Mucosa of rectum (tissue), 2 donors: ENCODE measurements around the gene HAPLN2.
A peak's percentile ranks its signal among the peaks of the same experiment; 100 is the strongest.

Experiments used
- H3K27ac ChIP-seq, 2 donors: one replicate each; pipeline ENCODE4 v1.7.0; 2013; ENCODE audit warnings: inconsistent platforms in 2 of 2, low read depth in 2 of 2, low read length in 2 of 2
- H3K27me3 ChIP-seq, 2 donors: one replicate each; pipeline ENCODE4 v1.7.0; 2013; ENCODE audit warnings: low read length in 2 of 2; ENCODE audit not compliant: control insufficient read depth in 2 of 2, insufficient read depth in 2 of 2
- H3K36me3 ChIP-seq, 2 donors: one replicate each; pipeline ENCODE4 v1.7.0; 2013; ENCODE audit warnings: low read length in 2 of 2; ENCODE audit not compliant: control insufficient read depth in 2 of 2, insufficient read depth in 2 of 2
- H3K4me1 ChIP-seq, 2 donors: one replicate each; pipeline ENCODE4 v1.7.0; 2013; ENCODE audit warnings: low read length in 2 of 2, mild to moderate bottlenecking in 1 of 2; ENCODE audit not compliant: control insufficient read depth in 2 of 2, insufficient read depth in 2 of 2
- H3K4me3 ChIP-seq, 2 donors: one replicate each; pipeline ENCODE4 v1.7.0; 2013; ENCODE audit warnings: low read length in 2 of 2
- H3K9ac ChIP-seq, 2 donors: one replicate each; pipeline ENCODE4 v1.7.0; 2013; ENCODE audit warnings: low read length in 2 of 2, low read depth in 1 of 2, mild to moderate bottlenecking in 1 of 2
- H3K9me3 ChIP-seq, 2 donors: one replicate each; pipeline ENCODE4 v1.7.0; 2013; ENCODE audit warnings: low read length in 2 of 2; ENCODE audit not compliant: control insufficient read depth in 2 of 2
- donor health status: healthy.
- donor health status: Normal muscosa, but diverticular disease.

The HAPLN2 gene

DNA sequence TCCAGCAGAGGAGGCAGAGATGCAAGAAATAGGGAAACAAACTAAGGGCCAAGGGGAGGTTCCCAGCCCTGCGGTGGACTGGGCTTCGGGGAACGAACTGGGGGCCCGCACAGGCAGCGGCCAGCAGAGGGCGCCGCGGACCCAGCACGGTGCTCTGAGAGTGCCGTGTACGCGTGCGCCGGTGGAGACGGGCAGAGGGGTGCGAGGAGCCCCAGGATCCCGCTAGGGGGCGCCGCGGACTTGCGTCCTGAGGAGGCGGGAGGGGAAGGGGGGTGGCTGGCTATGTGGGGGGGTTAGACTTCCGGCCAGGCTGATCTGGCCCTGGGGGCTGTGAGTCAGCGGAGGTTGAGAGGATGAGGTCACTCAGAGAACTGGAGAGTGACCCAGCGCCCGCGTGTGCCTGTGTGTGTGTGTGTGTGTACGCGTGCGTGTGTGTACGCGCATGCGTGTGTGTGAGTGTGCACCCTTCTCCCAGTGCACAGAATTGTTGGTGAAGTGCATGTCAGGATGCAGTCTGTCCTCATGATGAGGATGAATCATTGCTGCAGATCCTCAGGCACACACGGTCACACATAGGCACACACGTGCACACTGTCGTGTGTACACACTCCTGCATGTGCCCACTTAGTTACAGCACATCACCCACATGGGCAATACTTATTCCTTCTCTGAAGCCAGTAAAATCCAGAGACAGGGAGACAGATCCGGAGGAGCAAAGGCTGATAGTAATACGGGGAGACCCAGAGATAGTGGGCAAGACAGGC, 41.0 kb downstream of the HAPLN2 start:
- Histone ChIP-seq H3K4me1 (peaks cover 56 to 57% of the 10 kb centered on the region in 2 donors), H3K36me3 (no peaks in the 10 kb centered on the region), H3K27ac (peak overlapping the region; percentile 78 to 80), H3K4me3 (peak overlapping the region; percentile 69 to 80), H3K9ac (peak overlapping the region; percentile 56 to 86), H3K27me3 (peaks cover 0 to 5% of the 10 kb centered on the region in 2 donors), H3K9me3 (no peaks in the 10 kb centered on the region)

DNA sequence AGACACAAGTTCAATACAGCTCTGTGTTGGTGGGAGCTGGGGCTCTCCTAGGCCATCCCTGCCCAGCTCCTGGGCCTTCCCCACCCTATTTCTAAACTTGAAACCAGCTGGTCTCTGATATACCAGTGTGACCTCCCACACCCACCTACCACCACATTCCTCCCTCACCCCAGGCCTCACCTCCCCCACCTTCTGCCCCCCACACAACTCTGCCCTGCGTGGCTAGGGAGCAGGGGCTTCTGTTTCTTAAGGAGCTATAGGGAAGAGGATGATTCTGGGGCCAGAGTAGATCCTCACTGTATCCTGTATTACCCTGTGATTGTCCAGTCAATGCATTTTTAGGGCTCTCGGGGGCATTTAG, 41.5 kb downstream of the HAPLN2 start:
- Histone ChIP-seq H3K36me3 (no peaks in the 10 kb centered on the region), H3K9ac (peak overlapping the region; percentile 52 to 86), H3K4me1 (peaks cover 62 to 63% of the 10 kb centered on the region in 2 donors), H3K27ac (peak overlapping the region; percentile 78 to 80), H3K4me3 (peak overlapping the region; percentile 69 to 80), H3K27me3 (peaks cover 0 to 5% of the 10 kb centered on the region in 2 donors), H3K9me3 (no peaks in the 10 kb centered on the region)

DNA sequence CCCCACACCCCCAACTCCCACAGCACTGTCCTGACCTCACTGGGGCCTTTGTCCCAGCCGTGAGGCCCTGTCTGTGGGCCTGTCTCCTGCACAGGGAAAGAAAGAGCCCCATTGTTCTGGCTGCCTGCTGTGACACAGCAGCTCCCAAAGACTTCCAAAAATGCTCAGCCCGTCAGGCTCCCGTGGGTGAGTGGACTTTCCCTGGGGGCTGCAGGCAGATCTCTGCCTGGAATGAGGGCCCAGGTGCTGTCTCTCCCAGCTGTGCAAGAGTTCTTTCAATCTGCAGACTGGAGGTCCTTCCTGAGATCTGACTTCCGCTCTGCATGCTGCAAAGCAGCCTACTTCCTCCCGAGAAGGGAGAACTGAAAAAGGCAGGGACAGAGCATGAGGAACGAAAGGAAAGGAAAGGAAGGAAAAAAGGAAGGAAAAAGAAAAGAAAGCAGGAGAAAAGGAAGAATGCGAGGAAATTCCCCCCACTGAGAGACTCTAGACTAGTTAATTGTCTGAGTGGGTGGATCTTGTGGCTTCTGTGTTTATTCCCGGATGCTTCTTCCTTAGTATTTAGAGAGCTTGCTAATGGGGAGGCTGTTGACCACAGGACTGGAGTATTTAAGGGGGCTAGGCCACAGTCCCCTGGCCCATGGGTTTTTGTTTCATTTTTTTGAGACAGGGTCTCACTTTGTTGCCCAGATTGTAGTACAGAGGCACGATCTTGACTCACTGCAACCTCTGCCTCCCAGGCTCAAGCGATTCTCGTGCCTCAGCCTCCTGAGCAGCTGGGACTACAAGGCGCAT, 43.0 kb downstream of the HAPLN2 start:
- Histone ChIP-seq H3K36me3 (no peaks in the 10 kb centered on the region), H3K4me1 (peaks cover 56 to 60% of the 10 kb centered on the region in 2 donors), H3K27ac (peak overlapping the region; percentile 45 to 80), H3K9ac (no peak overlapping the region), H3K4me3 (peak overlapping the region in 1 of 2 donors; percentile 15), H3K27me3 (no peaks in the 10 kb centered on the region), H3K9me3 (no peaks in the 10 kb centered on the region)

DNA sequence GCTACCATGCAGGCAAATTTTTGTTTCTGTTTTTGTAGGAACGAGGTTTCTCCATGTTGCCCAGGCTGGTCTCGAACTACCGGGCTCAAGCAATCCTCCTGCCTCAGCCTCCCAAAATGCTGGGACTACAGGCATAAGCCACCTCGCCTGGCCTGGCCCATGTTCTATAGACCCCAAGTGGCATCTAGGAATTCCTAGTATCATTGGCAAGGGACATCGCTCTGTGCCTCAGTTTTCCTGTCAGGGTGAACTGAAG, 43.5 kb downstream of the HAPLN2 start:
- peak overlapping the region; percentile 45 to 80 for H3K27ac ChIP-seq
- H3K4me1 ChIP-seq, result peaks cover 56 to 58% of the 10 kb centered on the region in 2 donors
- H3K9ac ChIP-seq, result no peak overlapping the region
- no peaks in the 10 kb centered on the region for H3K9me3 ChIP-seq
- H3K36me3 ChIP-seq, result no peaks in the 10 kb centered on the region
- H3K27me3 ChIP-seq, result no peaks in the 10 kb centered on the region
- no peak overlapping the region for H3K4me3 ChIP-seq

DNA sequence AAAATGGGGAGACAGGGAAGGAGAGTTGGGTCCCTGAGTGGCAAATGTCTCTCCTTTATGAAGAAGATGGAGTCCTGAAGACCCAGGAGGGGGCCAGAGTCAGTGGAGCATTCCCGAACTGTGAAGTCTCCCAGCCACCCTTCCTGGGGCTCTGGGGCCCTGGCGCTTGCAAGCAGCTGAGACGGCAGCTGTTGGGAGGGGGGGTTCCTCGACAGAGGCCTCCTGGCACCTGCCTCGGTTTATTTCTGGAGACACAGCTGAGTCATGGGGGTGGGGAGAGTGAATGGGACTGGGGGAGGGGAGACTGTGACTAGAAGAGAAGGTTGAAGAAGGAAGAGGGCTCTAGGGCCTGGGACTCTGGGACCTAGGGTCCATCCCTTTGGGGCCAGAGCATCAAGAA, 44.0 kb downstream of the HAPLN2 start:
- Histone ChIP-seq H3K27ac (peak overlapping the region; percentile 45 to 80), H3K4me3 (no peak overlapping the region), H3K27me3 (no peaks in the 10 kb centered on the region), H3K4me1 (peaks cover 59% of the 10 kb centered on the region in 2 donors), H3K9me3 (no peaks in the 10 kb centered on the region), H3K9ac (no peak overlapping the region), H3K36me3 (no peaks in the 10 kb centered on the region)

DNA sequence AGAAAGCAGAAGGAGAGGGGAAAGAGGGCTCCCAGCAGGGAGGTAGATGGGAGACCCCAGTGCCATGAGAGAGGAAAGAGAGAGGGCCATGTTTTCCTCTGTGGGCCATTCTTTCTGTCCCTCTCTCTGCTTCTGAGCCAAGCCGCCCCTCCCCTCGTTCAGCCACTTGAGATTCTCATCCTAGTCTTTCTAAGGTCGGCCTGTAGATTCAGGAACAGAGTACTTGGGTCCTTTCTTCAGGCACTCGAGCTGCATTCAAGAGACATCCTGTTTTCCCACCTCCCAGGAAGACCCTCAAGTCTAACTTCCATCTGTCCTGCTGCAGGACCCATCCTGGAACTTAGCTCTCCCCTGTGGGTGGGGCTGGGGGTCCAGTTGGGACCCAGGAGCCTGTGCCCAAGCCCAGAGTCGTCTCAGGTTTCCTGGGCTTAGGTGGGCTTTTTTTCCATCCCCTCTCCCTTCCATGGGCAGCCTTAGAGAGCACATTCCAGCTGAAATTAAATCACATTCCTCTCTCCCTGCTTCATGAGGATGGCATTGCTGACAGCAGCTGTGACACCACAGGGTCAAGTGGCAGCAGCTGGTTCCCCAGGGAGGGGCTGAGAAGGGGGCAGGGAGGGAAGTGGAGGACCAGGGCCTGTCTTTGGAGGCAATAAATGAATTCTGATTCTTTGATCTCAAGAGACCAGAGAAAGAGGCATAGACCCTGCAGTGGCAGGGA, 45.0 kb downstream of the HAPLN2 start:
- H3K4me3 ChIP-seq, result no peak overlapping the region
- peak overlapping the region; percentile 49 to 80 for H3K27ac ChIP-seq
- H3K9me3 ChIP-seq, result no peaks in the 10 kb centered on the region
- no peaks in the 10 kb centered on the region for H3K27me3 ChIP-seq
- no peaks in the 10 kb centered on the region for H3K36me3 ChIP-seq
- peak overlapping the region; percentile 1 to 48 for H3K9ac ChIP-seq
- peaks cover 55 to 57% of the 10 kb centered on the region in 2 donors for H3K4me1 ChIP-seq

DNA sequence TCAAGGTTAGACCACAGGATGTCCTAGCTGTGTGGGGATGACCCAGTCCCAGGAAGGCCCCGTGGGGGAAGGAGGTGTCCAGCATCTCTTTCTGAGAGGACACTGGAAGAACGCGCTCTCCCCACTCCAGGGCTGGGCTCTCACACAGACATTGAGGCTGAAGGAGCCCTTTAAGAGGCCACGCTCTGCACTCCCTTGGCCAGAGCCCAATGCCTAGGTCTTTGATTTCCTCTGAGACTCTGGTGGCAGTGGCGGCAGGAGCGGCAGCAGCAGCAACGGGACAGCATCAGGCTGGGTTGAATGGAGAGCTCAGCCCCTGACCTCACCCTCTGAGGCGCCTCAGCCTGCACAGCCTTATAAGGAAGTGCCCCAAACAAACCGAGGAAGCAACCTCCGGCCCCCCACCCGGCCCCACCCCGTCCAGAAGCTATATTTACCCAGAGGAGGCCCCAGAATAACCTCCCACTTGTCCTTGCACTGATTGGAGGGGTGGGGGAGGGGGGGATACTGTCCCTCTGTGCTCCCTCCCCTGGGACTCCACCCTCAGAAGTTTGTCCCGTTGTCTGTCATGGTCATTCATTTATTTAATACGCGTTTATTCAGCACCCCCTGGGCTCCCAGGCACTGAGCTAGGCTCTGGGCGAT, 45.7 kb downstream of the HAPLN2 start:
- Histone ChIP-seq H3K9ac (peak overlapping the region; percentile 1 to 48), H3K4me3 (no peak overlapping the region), H3K36me3 (no peaks in the 10 kb centered on the region), H3K9me3 (no peaks in the 10 kb centered on the region), H3K27ac (peak overlapping the region; percentile 49 to 80), H3K27me3 (no peaks in the 10 kb centered on the region), H3K4me1 (peaks cover 48 to 50% of the 10 kb centered on the region in 2 donors)

DNA sequence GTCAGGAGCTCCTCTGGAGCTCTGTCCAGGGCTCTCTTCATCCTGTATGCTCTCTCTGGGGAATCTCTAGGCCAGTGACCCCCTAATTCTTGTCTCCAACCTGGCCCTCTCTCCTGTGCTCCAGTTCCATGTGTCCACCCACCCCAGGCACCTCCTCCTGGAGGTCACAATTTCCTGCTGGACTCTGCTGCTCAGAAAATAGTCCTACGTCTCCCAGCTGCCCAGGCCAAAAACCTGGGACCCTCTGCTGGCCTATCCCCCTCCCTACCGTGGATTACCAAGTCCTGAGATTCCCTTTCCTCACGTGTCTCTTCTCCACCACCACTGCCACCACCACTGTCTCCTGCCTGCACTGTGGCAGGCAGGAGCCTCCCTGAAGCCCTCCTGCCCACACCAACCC, 46.3 kb downstream of the HAPLN2 start:
- Histone ChIP-seq H3K36me3 (no peaks in the 10 kb centered on the region), H3K9me3 (no peaks in the 10 kb centered on the region), H3K27ac (peak overlapping the region; percentile 38 to 80), H3K27me3 (no peaks in the 10 kb centered on the region), H3K4me1 (peaks cover 43 to 44% of the 10 kb centered on the region in 2 donors), H3K9ac (no peak overlapping the region), H3K4me3 (no peak overlapping the region)

DNA sequence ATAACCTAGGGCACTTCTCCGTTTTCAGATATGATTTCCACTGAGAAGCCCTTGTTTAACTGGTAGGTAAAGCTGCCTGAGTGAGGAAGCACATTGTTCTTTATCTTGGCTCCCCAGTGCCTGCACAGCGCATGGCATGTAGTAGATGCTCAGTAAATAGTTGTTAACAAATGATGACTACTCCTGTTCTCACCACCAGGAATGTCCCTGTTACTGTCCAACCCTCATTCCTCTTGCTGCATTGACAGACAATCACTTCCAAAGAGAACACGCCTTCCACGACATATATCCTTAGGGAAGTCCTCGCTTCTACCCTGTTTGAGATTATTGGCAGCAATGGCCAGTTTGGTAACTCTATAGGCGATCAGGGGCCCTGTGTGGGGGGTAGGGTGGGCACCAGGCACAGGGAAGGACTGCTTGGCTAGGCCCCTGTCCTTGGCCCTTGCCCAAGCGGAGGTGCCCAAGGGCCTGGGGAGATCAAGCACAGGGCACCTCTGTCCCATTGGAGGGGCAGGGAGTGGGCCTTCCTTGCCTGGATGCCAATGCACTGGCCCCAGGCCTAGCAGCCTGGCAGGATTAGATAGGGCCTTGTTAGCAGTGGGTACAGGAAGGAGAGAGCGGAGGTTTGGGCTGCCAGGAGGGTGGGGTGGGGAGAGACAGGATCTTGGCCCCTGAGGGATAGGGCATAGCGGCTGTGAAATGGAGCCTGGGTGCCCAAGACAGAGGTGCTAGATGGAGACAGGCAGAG, 47.8 kb downstream of the HAPLN2 start:
- no peak overlapping the region for H3K4me3 ChIP-seq
- peak overlapping the region; percentile 72 to 77 for H3K27ac ChIP-seq
- no peaks in the 10 kb centered on the region for H3K9me3 ChIP-seq
- no peaks in the 10 kb centered on the region for H3K27me3 ChIP-seq
- peaks cover 30 to 31% of the 10 kb centered on the region in 2 donors for H3K4me1 ChIP-seq
- no peaks in the 10 kb centered on the region for H3K36me3 ChIP-seq
- H3K9ac ChIP-seq, result peak overlapping the region in 1 of 2 donors; percentile 56
